Stimulated activated naive CD8-positive, alpha-beta T cell treated with anti-CD3 and anti-CD28 coated beads, Interleukin-15, amount 100 ng/mL, for 72 hours (primary cell): ENCODE data around the gene ZNF157.

Experiments used
- ATAC-seq: fragments of 150-1000 bp; cut with Tn5 transposase; 2 replicates; pipeline ENCODE4 v1.10.0; 2021; ENCODE audit warnings: mild to moderate bottlenecking, moderate library complexity
- DNase-seq, 2 donors: peaks; one replicate each; pipeline ENCODE4 v3.0.0; 2021 to 2022
- H3K27ac Mint-ChIP-seq, 2 donors: one replicate each; pipeline ENCODE4 v1.8.0; 2022; ENCODE audit warnings: mild to moderate bottlenecking in 2 of 2, mixed read lengths in 2 of 2, moderate library complexity in 2 of 2
- H3K27me3 Mint-ChIP-seq: one replicate; pipeline ENCODE4 v1.8.0; 2022; ENCODE audit warnings: mixed read lengths
- H3K4me1 Mint-ChIP-seq: one replicate; pipeline ENCODE4 v1.8.0; 2022; ENCODE audit warnings: mild to moderate bottlenecking, mixed read lengths
- H3K4me3 Mint-ChIP-seq, 2 donors: one replicate each; pipeline ENCODE4 v1.8.0; 2022; ENCODE audit warnings: mild to moderate bottlenecking in 2 of 2, mixed read lengths in 2 of 2, moderate library complexity in 1 of 2
- H3K9me3 Mint-ChIP-seq, 2 donors: one replicate each; pipeline ENCODE4 v1.8.0; 2022; ENCODE audit warnings: mixed read lengths in 2 of 2

Gene ZNF157

GRCh38 chrX:47413179-47413594 is 42.8 kb downstream of the ZNF157 start:
- Mint-ChIP-seq H3K9me3 (peaks cover 5 to 29% of the 10 kb centered on the region in 2 donors), H3K4me3 (no peak overlapping the region), H3K4me1 (no peaks in the 10 kb centered on the region), H3K27me3 (no peaks in the 10 kb centered on the region), H3K27ac (no peak overlapping the region)
- ATAC-seq: no peak
- no peak for DNase-seq

GRCh38 chrX:47420265-47420664 is 49.9 kb downstream of the ZNF157 start:
- Mint-ChIP-seq H3K4me1 (no peaks in the 10 kb centered on the region), H3K4me3 (no peak overlapping the region), H3K9me3 (peaks cover 15 to 25% of the 10 kb centered on the region in 2 donors), H3K27ac (no peak overlapping the region), H3K27me3 (no peaks in the 10 kb centered on the region)
- DNase-seq (no peak), ATAC-seq (no peak)

- no peak for ATAC-seq
- no peaks in the 10 kb centered on the region for H3K4me1 Mint-ChIP-seq
Measured at GRCh38 chrX:47420962-47421361, 50.6 kb downstream of the ZNF157 start.

DNA sequence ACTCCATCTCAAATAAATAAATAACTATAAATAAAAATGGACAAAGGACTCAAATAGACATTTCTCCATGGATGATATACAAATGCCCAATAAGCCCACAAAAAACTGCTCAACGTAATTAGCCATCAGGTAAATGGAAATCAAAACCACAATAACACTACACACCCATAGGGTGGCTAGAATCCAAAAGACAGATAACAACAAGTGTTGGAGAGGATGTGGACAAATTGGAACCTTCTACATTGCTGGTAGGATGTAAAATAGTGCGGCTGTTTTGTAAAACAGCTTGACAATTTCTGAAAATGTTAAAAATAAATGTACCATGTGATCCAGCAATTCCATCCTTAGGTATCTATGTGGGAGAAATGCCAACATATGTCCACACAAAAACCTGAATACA is 52.1 kb downstream of the ZNF157 start:
- no peak overlapping the region for H3K4me3 Mint-ChIP-seq
- H3K27me3 Mint-ChIP-seq: no peaks in the 10 kb centered on the region
- H3K9me3 Mint-ChIP-seq: peaks cover 9 to 25% of the 10 kb centered on the region in 2 donors
- no peak for ATAC-seq
- no peak overlapping the region for H3K27ac Mint-ChIP-seq
- no peak for DNase-seq
- H3K4me1 Mint-ChIP-seq: no peaks in the 10 kb centered on the region

More at GRCh38 chrX:47420962-47421361, 50.6 kb downstream of the ZNF157 start:
- Mint-ChIP-seq H3K4me3 (no peak overlapping the region), H3K27me3 (no peaks in the 10 kb centered on the region), H3K27ac (no peak overlapping the region), H3K9me3 (peaks cover 15 to 25% of the 10 kb centered on the region in 2 donors)
- DNase-seq: no peak

DNA sequence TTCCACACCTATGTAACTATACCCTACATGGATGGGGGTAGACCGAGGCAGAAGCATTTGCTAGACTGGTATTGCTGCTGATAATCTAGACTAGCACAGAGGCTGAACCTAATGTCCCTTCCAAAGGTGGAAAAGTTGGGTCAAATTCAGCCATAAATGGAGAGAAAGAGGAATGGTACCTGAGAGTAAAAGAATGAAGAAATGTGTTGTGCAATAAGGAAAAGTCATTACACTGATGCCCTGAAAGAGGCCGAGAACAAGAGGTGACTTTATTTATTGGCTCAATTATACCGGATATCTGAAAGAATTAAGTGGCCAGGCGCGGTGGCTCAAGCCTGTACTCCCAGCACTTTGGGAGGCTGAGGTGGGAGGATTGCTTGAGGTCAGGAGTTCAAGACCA is 60.5 kb downstream of the ZNF157 start:
- no peak for DNase-seq
- Mint-ChIP-seq H3K27me3 (no peaks in the 10 kb centered on the region), H3K4me3 (no peak overlapping the region)

DNA sequence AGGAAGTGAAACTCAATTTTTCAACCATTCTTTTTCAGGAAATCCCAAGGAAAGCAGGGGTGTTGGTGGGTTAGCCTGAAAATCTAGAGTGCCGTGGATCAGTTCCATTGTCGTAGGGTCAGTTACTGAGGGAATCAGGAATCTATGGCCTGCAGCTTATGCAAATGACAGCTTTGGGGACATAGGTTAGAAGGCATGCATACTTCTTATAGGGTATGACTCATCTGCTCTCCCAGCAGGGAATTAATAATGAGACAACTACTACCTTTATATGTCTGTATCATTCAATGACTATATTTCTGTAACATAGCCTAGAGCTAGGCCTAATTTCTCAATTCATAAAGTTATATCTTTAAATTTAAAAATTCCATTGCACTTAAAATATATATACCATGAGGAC is 76.1 kb downstream of the ZNF157 start:
- no peak overlapping the region for H3K4me3 Mint-ChIP-seq
- H3K27me3 Mint-ChIP-seq: no peaks in the 10 kb centered on the region
- DNase-seq (no peak), ATAC-seq (no peak)
- H3K9me3 Mint-ChIP-seq: peaks cover 7 to 30% of the 10 kb centered on the region in 2 donors
- no peak overlapping the region for H3K27ac Mint-ChIP-seq
- H3K4me1 Mint-ChIP-seq: no peaks in the 10 kb centered on the region

More for the DNA sequence above, 60.5 kb downstream of the ZNF157 start:
- no peak for ATAC-seq
- H3K9me3 Mint-ChIP-seq: no peaks in the 10 kb centered on the region
- no peak overlapping the region for H3K27ac Mint-ChIP-seq
- no peaks in the 10 kb centered on the region for H3K4me1 Mint-ChIP-seq

GRCh38 chrX:47446971-47447370 is 76.6 kb downstream of the ZNF157 start:
- Mint-ChIP-seq H3K9me3 (peaks cover 7 to 28% of the 10 kb centered on the region in 2 donors), H3K4me3 (no peak overlapping the region), H3K27ac (no peak overlapping the region), H3K27me3 (no peaks in the 10 kb centered on the region), H3K4me1 (no peaks in the 10 kb centered on the region)
- ATAC-seq: no peak
- DNase-seq: no peak

DNA sequence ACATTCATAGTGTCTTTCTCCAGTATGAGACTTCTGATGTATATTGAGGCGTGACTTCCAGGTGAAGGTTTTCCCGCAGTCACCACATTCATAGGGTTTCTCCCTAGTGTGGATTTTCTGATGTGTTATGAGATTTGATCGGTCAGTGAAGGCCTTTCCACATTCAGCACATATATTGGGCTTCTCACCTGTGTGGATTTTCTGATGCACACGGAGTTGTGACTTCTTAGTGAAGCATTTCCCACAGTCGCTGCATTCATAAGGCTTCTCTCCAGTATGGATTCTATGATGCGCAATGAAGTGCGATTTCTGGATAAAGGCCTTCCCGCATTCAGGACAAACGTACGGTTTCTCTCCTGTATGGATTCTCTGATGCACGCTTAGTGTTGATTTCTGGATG is 77.2 kb downstream of the ZNF157 start:
- H3K4me3 Mint-ChIP-seq: no peak overlapping the region
- peaks cover 7 to 27% of the 10 kb centered on the region in 2 donors for H3K9me3 Mint-ChIP-seq
- H3K27ac Mint-ChIP-seq: peak overlapping the region in 1 of 2 donors; percentile 42
- no peaks in the 10 kb centered on the region for H3K27me3 Mint-ChIP-seq
- ATAC-seq (no peak), DNase-seq (no peak)
- no peaks in the 10 kb centered on the region for H3K4me1 Mint-ChIP-seq

DNA sequence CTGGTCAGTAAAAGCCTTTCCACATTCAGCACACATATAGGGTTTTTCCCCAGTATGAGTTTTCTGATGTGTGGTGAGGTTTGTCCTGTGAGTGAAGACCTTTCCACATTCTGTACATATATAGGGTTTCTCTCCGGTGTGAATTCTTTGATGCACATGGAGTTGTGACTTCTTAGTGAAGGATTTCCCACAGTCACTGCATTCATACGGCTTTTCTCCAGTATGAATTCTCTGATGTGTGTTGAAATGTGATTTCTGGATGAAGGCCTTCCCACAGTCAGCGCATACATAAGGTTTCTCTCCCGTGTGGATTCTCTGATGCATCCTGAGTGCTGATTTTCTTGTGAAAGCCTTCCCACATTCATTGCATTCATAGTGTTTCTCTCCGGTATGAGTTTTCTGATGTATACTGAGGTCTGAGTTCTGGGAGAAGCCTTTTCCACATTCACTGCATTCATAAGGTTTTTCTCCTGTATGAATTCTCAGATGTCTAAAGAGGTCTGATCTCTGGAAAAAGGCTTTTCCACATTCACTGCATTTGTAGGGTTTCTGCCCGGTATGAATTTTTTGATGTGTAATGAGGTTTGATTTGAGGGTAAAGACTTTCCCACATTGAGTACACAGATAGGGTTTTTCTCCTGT is 77.9 kb downstream of the ZNF157 start:
- DNase-seq: no peak
- no peak for ATAC-seq
- Mint-ChIP-seq H3K9me3 (peaks cover 7 to 27% of the 10 kb centered on the region in 2 donors), H3K27ac (no peak overlapping the region), H3K4me3 (no peak overlapping the region), H3K27me3 (no peaks in the 10 kb centered on the region), H3K4me1 (no peaks in the 10 kb centered on the region)

DNA sequence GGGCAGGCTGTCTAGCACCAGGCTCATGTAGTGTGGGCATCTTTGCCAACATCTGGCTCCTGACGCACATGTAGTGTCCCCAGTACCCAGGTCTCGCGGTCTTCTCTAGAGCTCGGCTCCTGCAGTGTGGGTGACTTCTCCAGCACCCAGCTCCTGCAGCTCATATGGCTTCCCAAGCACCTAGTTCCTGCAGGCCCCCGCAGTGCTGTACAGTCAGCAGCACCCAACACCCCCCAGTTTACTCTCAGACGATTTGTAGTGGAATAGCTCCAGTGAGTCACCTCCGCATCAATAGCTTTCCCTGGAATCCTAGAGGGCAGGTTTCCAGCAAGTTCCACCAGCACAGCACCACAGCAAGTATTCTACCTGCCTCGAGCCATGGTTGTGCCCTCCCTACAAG is 81.7 kb downstream of the ZNF157 start:
- no peak for DNase-seq
- Mint-ChIP-seq H3K4me1 (no peaks in the 10 kb centered on the region), H3K27ac (no peak overlapping the region), H3K27me3 (no peaks in the 10 kb centered on the region), H3K4me3 (no peak overlapping the region), H3K9me3 (peaks cover 5 to 20% of the 10 kb centered on the region in 2 donors)
- ATAC-seq: no peak

DNA sequence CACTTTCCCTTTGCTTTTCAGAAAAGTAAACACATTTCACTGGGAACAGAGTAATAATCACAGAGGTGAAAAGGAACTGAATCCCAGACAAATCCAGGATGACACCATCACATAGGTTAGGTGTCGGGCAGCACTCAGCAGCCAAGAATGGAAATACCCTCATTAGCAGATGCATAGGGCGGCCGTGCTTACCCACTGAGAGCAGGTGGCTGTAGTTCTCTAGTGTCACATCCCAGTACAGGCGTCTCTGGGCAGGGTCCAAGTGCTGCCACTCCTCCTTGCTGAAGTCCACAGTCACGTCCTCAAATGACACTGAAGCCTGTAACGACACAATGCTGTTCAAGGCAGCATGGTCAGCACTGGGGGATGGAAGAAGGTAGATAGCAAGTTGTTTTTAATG is 85.7 kb downstream of the ZNF157 start:
- ATAC-seq (no peak), DNase-seq (no peak)
- Mint-ChIP-seq H3K4me1 (peaks cover 7% of the 10 kb centered on the region), H3K27ac (no peak overlapping the region), H3K9me3 (no peaks in the 10 kb centered on the region), H3K27me3 (no peaks in the 10 kb centered on the region), H3K4me3 (no peak overlapping the region)

DNA sequence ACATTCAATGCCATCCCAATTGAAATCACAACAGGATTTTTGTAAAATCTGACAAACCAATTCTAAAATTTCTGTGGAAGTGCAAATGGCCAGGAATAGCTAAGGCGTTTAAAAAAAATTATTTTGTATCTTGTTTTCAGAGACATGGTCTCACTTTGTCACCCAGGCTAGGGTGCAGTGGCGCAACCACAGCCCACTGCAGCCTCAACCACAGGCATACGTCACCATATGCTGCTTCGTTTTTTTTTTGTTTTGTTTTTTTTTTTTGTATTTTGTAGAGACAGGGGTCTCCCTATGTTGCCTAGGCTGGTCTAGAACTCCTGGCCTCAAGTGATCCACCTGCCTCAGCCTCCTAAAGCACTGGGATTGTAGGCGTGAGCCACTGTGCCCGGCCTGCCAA is 88.2 kb downstream of the ZNF157 start:
- DNase-seq (no peak), ATAC-seq (no peak)
- H3K27ac Mint-ChIP-seq: peak overlapping the region in 1 of 2 donors; percentile 76
- H3K9me3 Mint-ChIP-seq: peaks cover 0 to 8% of the 10 kb centered on the region in 2 donors
- peaks cover 7% of the 10 kb centered on the region for H3K4me1 Mint-ChIP-seq
- no peaks in the 10 kb centered on the region for H3K27me3 Mint-ChIP-seq
- no peak overlapping the region for H3K4me3 Mint-ChIP-seq

- no peak for DNase-seq
- H3K27me3 Mint-ChIP-seq: no peaks in the 10 kb centered on the region
- peaks cover 7% of the 10 kb centered on the region for H3K4me1 Mint-ChIP-seq
- no peak for ATAC-seq
- H3K9me3 Mint-ChIP-seq: peaks cover 0 to 8% of the 10 kb centered on the region in 2 donors
- H3K27ac Mint-ChIP-seq: no peak overlapping the region
- no peak overlapping the region for H3K4me3 Mint-ChIP-seq
Measured at GRCh38 chrX:47460561-47460960, 90.2 kb downstream of the ZNF157 start.
